Body of pancreas (tissue), 4 donors: ENCODE data around the gene NGEF. TPM values are rescaled to one million over a fixed set of nuclear protein-coding genes. Genes with fewer than 3 reads are reported as not detected.

Source experiments
- ATAC-seq: fragments of 150-250 bp; one replicate; pipeline ENCODE4 v1.9.1; 2016
- DNase-seq, 4 donors: peaks; one replicate each; pipeline ENCODE4 v3.0.0-alpha.2; 2019
- H3K27ac ChIP-seq, 4 donors: fragments of 200-600 bp; sonication (generic); 1 replicate in 3 of 4; 2 replicates in 1 of 4; pipeline versions ENCODE4 v1.5.1 to v1.6.1; 2016 to 2019; ENCODE audit warnings: mild to moderate bottlenecking in 1 of 4, mixed read lengths in 1 of 4, moderate library complexity in 1 of 4
- H3K27me3 ChIP-seq, 2 donors: fragments of 200-600 bp; sonication (generic); one replicate each; pipeline ENCODE4 v1.6.0; 2016; ENCODE audit warnings: mild to moderate bottlenecking in 1 of 2
- H3K36me3 ChIP-seq, 2 donors: fragments of 200-600 bp; sonication (generic); replicated peaks in 1 of 2; 2 replicates each; pipeline ENCODE4 v1.5.1; 2016; ENCODE audit warnings: low read depth in 2 of 2; ENCODE audit not compliant: insufficient read depth in 1 of 2
- H3K4me1 ChIP-seq: fragments of 200-600 bp; sonication (generic); one replicate; pipeline ENCODE4 v1.6.0; 2016
- H3K4me3 ChIP-seq, 2 donors: fragments of 200-600 bp; sonication (generic); 1 replicate in 1 of 2; 2 replicates in 1 of 2; pipeline ENCODE4 v1.5.1; 2016 to 2019
- H3K9me3 ChIP-seq, 3 donors: fragments of 200-600 bp; sonication (generic); 1 replicate in 2 of 3; 2 replicates in 1 of 3; pipeline ENCODE4 v1.5.1; 2016
- CTCF ChIP-seq, 7 experiments: fragments of 450-650 bp in 4 of 7; fragments of 200-600 bp in 3 of 7; sonication (generic) in 3 of 7; IDR thresholded peaks; one replicate each; pipeline ENCODE4 v1.5.1; 2016 to 2019; ENCODE audit warnings: antibody characterized with exemption in 7 of 7
- POLR2A ChIP-seq, 3 donors: fragments of 450-650 bp; IDR thresholded peaks; one replicate each; pipeline ENCODE4 v1.6.1; 2016; ENCODE audit warnings: antibody characterized with exemption in 3 of 3, mild to moderate bottlenecking in 2 of 3
- WGBS, 2 donors: methylation state at CpG; one replicate each; pipeline ENCODE4 v1.1.5; 2017; 5-methylcytosine and 5-hydroxymethylcytosine counted together
- intact Hi-C: fragments of 100-400 bp; cut with DNase I; formaldehyde crosslinking; loops from one replicate; pipeline ENCODE4 v1.15.1; 2023
- total RNA-seq, 2 donors: library from RNA; depleted of rRNA; stranded (reverse); fragments of >200 nt; gene quantifications; one replicate each; pipeline ENCODE4 v1.1.0, GENCODE V29; 2016

The NGEF gene
- total RNA-seq, 2 donors from 2014 or later = 4.9 to 7.0 TPM

- no peaks in the 10 kb centered on the region for H3K36me3 ChIP-seq
- 72 to 96% methylated on average over 4 to 10 of the region's 10 CpGs for WGBS, 2 donors
- no peaks in the 10 kb centered on the region for H3K9me3 ChIP-seq
- no peaks in the 10 kb centered on the region for H3K27me3 ChIP-seq
- DNase-seq (no peak), ATAC-seq (no peak)
- H3K4me1 ChIP-seq = no peaks in the 10 kb centered on the region
- H3K27ac ChIP-seq = no peak overlapping the region
- intact Hi-C loops = loop anchor here (10.0 kb wide), 1 partner anchor 155 kb away; no protein-coding TSS in a partner anchor
- no peak overlapping the region for H3K4me3 ChIP-seq
- TF ChIP-seq POLR2A (IDR thresholded peaks at IDR 0.05) (no peak), CTCF (IDR thresholded peaks at IDR 0.05) (no peak)
Observed at GRCh38 chr2:233039846-233040530, 26.9 kb upstream of the NGEF start.

GRCh38 chr2:233039212-233039845, 26.3 kb upstream of the NGEF start:
- intact Hi-C loops = loop anchor here (10.0 kb wide), 1 partner anchor 155 kb away; no protein-coding TSS in a partner anchor
- Histone ChIP-seq H3K36me3 (no peaks in the 10 kb centered on the region), H3K27ac (no peak overlapping the region), H3K4me1 (no peaks in the 10 kb centered on the region), H3K9me3 (no peaks in the 10 kb centered on the region), H3K4me3 (no peak overlapping the region), H3K27me3 (no peaks in the 10 kb centered on the region)
- DNase-seq = no peak
- no peak for ATAC-seq
- WGBS, 2 donors = 68 to 70% methylated on average over 7 to 8 of the region's 8 CpGs
- TF ChIP-seq CTCF (IDR thresholded peaks at IDR 0.05) (no peak), POLR2A (IDR thresholded peaks at IDR 0.05) (no peak)

- ATAC-seq (no peak), DNase-seq (no peak)
- TF ChIP-seq CTCF (IDR thresholded peaks at IDR 0.05) (no peak), POLR2A (IDR thresholded peaks at IDR 0.05) (no peak)
- H3K27ac ChIP-seq = no peak overlapping the region
- WGBS, 2 donors = 70 to 92% methylated on average over 2 of the region's 2 CpGs
- H3K36me3 ChIP-seq = no peaks in the 10 kb centered on the region
- no peaks in the 10 kb centered on the region for H3K9me3 ChIP-seq
- H3K27me3 ChIP-seq = no peaks in the 10 kb centered on the region
- intact Hi-C loops = loop anchor here (10.0 kb wide), 1 partner anchor 152 kb away; no protein-coding TSS in a partner anchor
- no peaks in the 10 kb centered on the region for H3K4me1 ChIP-seq
- no peak overlapping the region for H3K4me3 ChIP-seq
Observed at GRCh38 chr2:233037078-233037477, 24.0 kb upstream of the NGEF start.

GRCh38 chr2:233036162-233036838, 23.2 kb upstream of the NGEF start:
- WGBS, 2 donors = 85% methylated on average over 12 of the region's 12 CpGs

More at GRCh38 chr2:233036162-233036838, 23.2 kb upstream of the NGEF start:
- intact Hi-C loops = loop anchor here (10.0 kb wide), 1 partner anchor 151 kb away; no protein-coding TSS in a partner anchor
- no peak overlapping the region for H3K27ac ChIP-seq
- H3K4me3 ChIP-seq = no peak overlapping the region
- no peak for ATAC-seq
- no peaks in the 10 kb centered on the region for H3K4me1 ChIP-seq
- H3K9me3 ChIP-seq = no peaks in the 10 kb centered on the region
- TF ChIP-seq CTCF (IDR thresholded peaks at IDR 0.05) (no peak), POLR2A (IDR thresholded peaks at IDR 0.05) (no peak)
- DNase-seq = no peak
- no peaks in the 10 kb centered on the region for H3K27me3 ChIP-seq
- H3K36me3 ChIP-seq = no peaks in the 10 kb centered on the region
